ENCODE results near the gene PSMD11.

The PSMD11 gene

DNA sequence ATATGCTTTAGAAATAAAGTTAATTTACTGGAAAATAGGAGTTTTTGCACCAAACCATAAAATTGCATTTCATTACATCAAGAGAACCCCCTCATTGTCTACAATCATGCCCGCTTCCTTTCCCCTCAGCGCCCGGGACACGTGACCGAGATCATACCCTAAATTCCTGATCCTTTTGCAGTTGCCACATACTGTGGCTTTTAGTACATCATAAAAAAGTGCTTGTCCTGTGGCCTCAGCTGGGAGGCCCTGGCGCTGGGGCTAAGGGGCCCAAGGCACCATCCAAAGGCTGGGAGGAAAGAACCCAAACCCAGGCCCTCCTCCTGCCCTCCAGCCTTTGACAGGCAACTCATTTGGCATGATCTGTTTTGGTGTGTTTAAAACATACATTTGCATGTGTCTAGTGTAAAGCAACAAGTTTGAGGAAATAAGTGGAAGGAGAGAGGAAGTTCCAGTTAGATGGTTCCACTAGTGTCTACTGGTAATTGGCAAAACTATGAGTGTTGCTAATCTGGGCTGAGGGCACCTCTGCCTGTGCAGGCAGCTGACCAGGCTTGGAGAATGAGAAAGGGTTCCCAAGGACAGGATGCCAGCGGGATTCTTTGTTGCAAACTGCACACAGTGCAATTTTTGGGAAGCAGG, 48.5 kb downstream of the PSMD11 start:
- H3K4me1 ChIP-seq (ENCODE audit: control insufficient read depth, insufficient read depth, low read length) = peaks cover 27% of the 10 kb centered on the region
- CTCF ChIA-PET = interaction anchor here (1.2 kb wide), 1 partner anchor 49 kb away, joined by 3 read pairs; no protein-coding TSS in a partner anchor
- TF ChIP-seq ZNF837 (tag by site-specific recombination; IDR thresholded peaks at IDR 0.05) (no peak), ZNF19 (tag by site-specific recombination; IDR thresholded peaks at IDR 0.05; ENCODE audit: low read depth) (no peak), ZNF785 (tag by site-specific recombination; IDR thresholded peaks at IDR 0.05) (no peak), SCRT2 (tag by site-specific recombination; IDR thresholded peaks at IDR 0.05) (peak; percentile 80), YY2 (tag by site-specific recombination; IDR thresholded peaks at IDR 0.05) (no peak), GLIS1 (tag by site-specific recombination; IDR thresholded peaks at IDR 0.05) (no peak)
- TF ChIP-seq, protein P1, sequence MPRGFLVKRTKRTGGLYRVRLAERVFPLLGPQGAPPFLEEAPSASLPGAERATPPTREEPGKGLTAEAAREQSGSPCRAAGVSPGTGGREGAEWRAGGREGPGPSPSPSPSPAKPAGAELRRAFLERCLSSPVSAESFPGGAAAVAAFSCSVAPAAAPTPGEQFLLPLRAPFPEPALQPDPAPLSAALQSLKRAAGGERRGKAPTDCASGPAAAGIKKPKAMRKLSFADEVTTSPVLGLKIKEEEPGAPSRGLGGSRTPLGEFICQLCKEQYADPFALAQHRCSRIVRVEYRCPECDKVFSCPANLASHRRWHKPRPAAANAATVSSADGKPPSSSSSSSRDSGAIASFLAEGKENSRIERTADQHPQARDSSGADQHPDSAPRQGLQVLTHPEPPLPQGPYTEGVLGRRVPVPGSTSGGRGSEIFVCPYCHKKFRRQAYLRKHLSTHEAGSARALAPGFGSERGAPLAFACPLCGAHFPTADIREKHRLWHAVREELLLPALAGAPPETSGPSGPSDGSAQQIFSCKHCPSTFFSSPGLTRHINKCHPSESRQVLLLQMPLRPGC (tag by site-specific recombination; IDR thresholded peaks at IDR 0.05) = no peak
- TF ChIP-seq, protein P2, sequence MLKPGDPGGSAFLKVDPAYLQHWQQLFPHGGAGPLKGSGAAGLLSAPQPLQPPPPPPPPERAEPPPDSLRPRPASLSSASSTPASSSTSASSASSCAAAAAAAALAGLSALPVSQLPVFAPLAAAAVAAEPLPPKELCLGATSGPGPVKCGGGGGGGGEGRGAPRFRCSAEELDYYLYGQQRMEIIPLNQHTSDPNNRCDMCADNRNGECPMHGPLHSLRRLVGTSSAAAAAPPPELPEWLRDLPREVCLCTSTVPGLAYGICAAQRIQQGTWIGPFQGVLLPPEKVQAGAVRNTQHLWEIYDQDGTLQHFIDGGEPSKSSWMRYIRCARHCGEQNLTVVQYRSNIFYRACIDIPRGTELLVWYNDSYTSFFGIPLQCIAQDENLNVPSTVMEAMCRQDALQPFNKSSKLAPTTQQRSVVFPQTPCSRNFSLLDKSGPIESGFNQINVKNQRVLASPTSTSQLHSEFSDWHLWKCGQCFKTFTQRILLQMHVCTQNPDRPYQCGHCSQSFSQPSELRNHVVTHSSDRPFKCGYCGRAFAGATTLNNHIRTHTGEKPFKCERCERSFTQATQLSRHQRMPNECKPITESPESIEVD (tag by site-specific recombination; IDR thresholded peaks at IDR 0.05) = no peak
- H3K9me3 ChIP-seq (ENCODE audit: control insufficient read depth, insufficient read depth, low read depth, low read length) = no peaks in the 10 kb centered on the region
- H3K27ac ChIP-seq (ENCODE audit: extremely low read depth, low read depth, low read length) = no peak overlapping the region
- POLR2A ChIA-PET = interaction anchor here (0.7 kb wide), 1 partner anchor 20 kb away, joined by 3 read pairs; no protein-coding TSS in a partner anchor
- no peak overlapping the region for H3K4me3 ChIP-seq (ENCODE audit: low read depth, low read length)
- peaks cover 3 to 31% of the 10 kb centered on the region in 2 experiments; a peak in 2 of 3 replicates for H3K36me3 ChIP-seq (ENCODE audit: control insufficient read depth in 2 of 2, insufficient read depth in 1 of 2, low read length in 2 of 2)

DNA sequence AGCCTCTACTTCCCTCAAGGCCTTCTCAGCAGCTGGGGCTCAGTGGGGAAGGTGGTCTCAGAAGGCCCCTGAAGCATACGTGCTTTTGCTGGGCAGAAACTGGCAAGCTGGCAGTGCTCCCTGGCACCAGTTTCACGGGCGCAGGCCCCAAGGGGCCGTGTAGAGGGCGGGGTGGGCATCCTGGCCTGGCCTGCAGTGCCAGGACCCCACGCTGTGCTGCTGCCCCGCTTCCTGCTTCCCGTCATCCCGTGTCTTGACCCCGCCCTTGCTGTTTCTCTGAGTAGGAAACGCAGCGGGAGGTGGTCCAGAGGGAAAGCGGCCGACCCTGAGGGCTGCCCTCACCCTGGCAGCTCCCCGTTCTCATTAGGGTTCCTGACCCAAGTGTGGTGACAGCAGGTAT, 49.3 kb downstream of the PSMD11 start:
- Histone ChIP-seq H3K36me3 (ENCODE audit: control insufficient read depth in 2 of 2, insufficient read depth in 1 of 2, low read length in 2 of 2) (peaks cover 3 to 23% of the 10 kb centered on the region in 2 experiments; a peak in 2 of 3 replicates), H3K27ac (ENCODE audit: extremely low read depth, low read depth, low read length) (no peak overlapping the region), H3K4me3 (ENCODE audit: low read depth, low read length) (no peak overlapping the region), H3K9me3 (ENCODE audit: control insufficient read depth, insufficient read depth, low read depth, low read length) (no peaks in the 10 kb centered on the region), H3K4me1 (ENCODE audit: control insufficient read depth, insufficient read depth, low read length) (peaks cover 26% of the 10 kb centered on the region)
- POLR2A ChIA-PET = no interaction called here
- TF ChIP-seq ZIC2 (tag by site-specific recombination; IDR thresholded peaks at IDR 0.05) = 0 out of 2 replicates have a peak, but pooled peaks have one; percentile 8
- no peak for TF ChIP-seq ZBTB11 (tag by site-specific recombination; conservative IDR thresholded peaks at IDR 0.05; ENCODE audit: low read depth)
- CTCF ChIA-PET = no interaction called here

- TF ChIP-seq ZIC2 (tag by site-specific recombination; IDR thresholded peaks at IDR 0.05) (0 out of 2 replicates have a peak, but pooled peaks have one; percentile 1), ZNF677 (tag by site-specific recombination; IDR thresholded peaks at IDR 0.05) (no peak)
- TF ChIP-seq, protein P3, sequence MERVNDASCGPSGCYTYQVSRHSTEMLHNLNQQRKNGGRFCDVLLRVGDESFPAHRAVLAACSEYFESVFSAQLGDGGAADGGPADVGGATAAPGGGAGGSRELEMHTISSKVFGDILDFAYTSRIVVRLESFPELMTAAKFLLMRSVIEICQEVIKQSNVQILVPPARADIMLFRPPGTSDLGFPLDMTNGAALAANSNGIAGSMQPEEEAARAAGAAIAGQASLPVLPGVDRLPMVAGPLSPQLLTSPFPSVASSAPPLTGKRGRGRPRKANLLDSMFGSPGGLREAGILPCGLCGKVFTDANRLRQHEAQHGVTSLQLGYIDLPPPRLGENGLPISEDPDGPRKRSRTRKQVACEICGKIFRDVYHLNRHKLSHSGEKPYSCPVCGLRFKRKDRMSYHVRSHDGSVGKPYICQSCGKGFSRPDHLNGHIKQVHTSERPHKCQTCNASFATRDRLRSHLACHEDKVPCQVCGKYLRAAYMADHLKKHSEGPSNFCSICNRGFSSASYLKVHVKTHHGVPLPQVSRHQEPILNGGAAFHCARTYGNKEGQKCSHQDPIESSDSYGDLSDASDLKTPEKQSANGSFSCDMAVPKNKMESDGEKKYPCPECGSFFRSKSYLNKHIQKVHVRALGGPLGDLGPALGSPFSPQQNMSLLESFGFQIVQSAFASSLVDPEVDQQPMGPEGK (tag by site-specific recombination; IDR thresholded peaks at IDR 0.05) = no peak
- H3K4me1 ChIP-seq (ENCODE audit: control insufficient read depth, insufficient read depth, low read length) = peaks cover 24% of the 10 kb centered on the region
- H3K36me3 ChIP-seq (ENCODE audit: control insufficient read depth in 2 of 2, insufficient read depth in 1 of 2, low read length in 2 of 2) = peaks cover 3 to 18% of the 10 kb centered on the region in 2 experiments; a peak in 2 of 3 replicates
- H3K27ac ChIP-seq (ENCODE audit: extremely low read depth, low read depth, low read length) = no peak overlapping the region
- H3K4me3 ChIP-seq (ENCODE audit: low read depth, low read length) = no peak overlapping the region
- ChIA-PET CTCF (no interaction called here), POLR2A (no interaction called here)
- H3K9me3 ChIP-seq (ENCODE audit: control insufficient read depth, insufficient read depth, low read depth, low read length) = no peaks in the 10 kb centered on the region
Measured at GRCh38 chr17:32493976-32494513, 49.7 kb downstream of the PSMD11 start.
